Tongue (tissue), 2 donors: ENCODE measurements around the gene DNAJC2. TPM values are rescaled to one million over a fixed set of nuclear protein-coding genes. Genes with fewer than 3 reads are reported as not detected.

Experiments
- DNase-seq: peaks from one replicate; pipeline ENCODE4 v3.0.0-alpha.2; 2015
- total RNA-seq: library from RNA; depleted of rRNA; stranded (reverse); fragments of >200 nt; gene quantifications from one replicate; pipeline ENCODE4 v1.2.3, GENCODE V29; 2014

DNAJC2 gene, protein sequence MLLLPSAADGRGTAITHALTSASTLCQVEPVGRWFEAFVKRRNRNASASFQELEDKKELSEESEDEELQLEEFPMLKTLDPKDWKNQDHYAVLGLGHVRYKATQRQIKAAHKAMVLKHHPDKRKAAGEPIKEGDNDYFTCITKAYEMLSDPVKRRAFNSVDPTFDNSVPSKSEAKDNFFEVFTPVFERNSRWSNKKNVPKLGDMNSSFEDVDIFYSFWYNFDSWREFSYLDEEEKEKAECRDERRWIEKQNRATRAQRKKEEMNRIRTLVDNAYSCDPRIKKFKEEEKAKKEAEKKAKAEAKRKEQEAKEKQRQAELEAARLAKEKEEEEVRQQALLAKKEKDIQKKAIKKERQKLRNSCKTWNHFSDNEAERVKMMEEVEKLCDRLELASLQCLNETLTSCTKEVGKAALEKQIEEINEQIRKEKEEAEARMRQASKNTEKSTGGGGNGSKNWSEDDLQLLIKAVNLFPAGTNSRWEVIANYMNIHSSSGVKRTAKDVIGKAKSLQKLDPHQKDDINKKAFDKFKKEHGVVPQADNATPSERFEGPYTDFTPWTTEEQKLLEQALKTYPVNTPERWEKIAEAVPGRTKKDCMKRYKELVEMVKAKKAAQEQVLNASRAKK
- total RNA-seq = 18.0 TPM

DNA sequence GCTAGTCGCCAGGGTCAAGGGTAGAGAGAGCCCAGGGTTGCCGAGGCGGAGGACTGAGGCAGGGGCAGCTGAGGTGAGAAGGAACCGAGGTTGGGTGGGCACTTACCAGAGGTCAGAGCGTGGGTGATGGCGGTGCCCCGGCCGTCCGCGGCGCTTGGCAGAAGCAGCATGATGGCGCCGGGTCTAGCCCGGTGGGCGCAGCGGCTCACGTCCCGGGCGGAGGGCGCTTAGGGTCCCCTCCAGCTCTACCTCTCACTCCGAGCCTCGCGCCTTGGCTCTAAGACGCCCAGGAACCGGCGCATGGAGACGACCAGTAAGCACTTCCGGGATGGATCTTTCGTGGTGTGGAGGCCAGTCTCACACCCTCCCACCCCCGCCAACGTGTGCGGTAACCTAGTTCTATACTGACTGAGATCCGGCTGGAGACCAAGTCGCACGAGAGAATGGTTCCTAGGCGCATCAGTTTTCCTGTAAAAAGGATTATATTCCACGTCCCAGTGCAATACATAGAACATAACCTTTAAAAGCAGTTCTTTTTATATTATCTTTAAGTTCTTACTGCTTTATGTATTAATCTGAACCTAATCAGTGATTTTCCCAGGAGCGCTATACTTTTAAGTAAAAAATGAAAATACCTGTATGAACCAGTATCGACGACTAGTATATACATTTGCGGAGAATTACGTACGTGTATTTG is at the start of gene DNAJC2:
Gene DNAJC2, minus strand, starts transcription at position 315 of the 697 bp plus-strand sequence. Its CDS starts 145 bp downstream, at position 170.
- peak; percentile 96 for DNase-seq

DNA sequence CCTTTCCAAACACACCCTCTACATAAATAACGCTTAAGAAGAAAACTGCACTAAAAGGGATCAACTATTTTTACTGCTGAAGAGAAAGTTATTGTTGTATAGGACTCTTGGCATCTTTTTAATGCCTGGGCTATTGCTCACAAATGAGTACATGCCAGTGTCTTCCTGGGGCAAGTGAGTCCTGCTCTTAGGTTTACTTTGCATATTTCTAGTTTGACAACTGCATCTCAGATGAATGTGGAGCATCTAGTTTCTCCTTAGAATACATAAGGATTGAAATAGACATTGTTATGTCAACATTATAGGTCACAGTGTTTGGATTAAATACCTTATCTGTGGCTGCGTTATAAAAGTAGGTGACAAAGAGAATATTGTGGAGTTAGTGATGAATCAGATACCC is 47.4 kb upstream of the DNAJC2 start:
- no peak for DNase-seq

DNA sequence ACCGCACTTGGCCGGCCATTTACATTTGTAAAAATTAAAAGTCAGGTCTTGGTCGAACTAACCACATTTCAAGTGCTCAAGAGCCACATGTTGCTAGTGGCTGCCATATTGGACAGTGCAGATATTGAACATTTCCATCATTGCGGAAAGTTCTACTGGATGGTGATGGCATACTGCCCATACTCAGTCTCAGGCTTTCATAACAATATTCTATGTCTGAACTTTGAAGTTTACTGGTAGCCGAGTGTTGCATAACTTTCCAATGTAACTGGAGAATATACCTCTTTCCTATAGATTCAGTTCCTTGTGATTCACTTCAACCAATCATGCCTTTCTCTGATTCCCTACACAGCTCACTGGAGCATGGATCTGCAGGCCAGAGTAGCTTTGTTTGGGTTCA is 46.6 kb upstream of the DNAJC2 start:
- DNase-seq = no peak

- DNase-seq = no peak
Observed at GRCh38 chr7:103389263-103389662, 44.7 kb upstream of the DNAJC2 start.

- DNase-seq = no peak
Observed at GRCh38 chr7:103388469-103389140, 44.0 kb upstream of the DNAJC2 start.

- no peak for DNase-seq
Observed at GRCh38 chr7:103387242-103387641, 42.7 kb upstream of the DNAJC2 start.

DNA sequence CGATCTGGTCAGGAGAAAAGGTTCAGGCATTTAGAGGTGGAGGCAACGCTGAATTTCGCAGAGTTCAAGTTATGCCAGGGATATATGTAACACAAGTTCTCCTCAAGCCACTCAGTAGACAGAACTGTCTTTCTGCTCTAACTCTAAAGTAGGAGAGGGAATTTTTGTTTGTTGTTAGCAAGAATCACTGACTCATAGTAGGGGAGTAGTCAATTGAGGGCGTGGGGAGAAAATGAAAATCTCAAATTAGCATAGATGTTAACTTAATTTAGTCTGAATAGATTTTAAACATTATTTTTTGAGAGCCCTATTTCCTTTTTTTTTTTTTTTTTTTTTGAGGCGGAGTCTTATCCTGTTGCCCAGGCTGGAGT is 37.5 kb upstream of the DNAJC2 start:
- no peak for DNase-seq

DNA sequence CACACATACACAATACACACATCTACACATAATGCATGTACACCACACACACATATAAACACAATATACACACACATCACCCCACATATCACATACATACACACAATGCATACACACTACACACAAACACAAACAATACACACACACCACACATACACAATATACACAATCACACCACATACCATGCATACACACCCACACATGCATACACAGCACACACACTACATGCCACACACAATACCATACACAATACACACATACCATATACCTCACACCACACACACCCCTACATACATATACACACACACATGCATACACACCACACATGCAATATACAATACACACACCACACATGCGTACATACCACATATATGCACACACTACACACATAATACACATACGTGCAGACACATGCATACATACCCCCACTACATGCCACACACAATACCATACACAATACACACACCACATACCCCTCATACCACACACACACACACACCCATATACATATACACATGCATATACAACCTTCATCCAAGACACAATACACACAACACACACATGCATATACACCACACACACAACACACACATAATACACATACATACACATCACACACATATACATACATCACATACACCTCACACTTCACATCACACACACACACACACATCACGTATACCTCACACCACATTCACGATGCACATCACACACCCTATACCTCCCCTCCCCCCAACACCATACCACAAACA is 36.9 kb upstream of the DNAJC2 start:
- no peak for DNase-seq

DNA sequence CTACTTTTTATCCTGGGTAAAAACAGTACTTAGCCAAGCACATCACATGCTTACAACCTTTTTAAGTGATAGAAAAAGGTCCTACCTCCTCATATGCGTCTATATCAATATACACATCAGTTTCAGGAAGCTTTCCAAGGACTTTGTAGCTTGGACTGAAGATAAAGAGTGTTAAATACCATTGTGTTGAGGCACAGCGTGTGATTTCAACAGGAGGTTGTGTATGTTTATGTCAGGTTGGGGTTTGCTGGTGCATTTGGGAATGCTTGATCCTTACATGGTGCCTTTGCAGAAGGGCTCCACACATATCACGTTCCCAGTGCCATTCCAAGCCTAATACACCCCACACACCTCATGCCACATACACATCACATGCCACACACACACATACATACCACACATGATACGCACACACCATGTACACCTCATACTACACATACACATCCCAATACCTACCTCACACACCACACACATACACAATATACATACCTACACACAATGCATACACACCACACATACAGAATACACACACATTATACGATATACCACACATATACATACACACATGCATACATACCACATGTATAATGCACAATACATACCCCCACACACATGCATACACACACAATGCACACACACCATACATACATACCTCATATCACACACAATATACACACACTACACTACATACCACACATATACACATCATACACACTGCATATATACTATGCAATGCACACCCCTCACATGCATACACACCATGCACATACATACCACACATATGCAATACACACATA is 36.0 kb upstream of the DNAJC2 start:
- DNase-seq = no peak

- no peak for DNase-seq
Observed at GRCh38 chr7:103379270-103379975, 34.9 kb upstream of the DNAJC2 start.

DNA sequence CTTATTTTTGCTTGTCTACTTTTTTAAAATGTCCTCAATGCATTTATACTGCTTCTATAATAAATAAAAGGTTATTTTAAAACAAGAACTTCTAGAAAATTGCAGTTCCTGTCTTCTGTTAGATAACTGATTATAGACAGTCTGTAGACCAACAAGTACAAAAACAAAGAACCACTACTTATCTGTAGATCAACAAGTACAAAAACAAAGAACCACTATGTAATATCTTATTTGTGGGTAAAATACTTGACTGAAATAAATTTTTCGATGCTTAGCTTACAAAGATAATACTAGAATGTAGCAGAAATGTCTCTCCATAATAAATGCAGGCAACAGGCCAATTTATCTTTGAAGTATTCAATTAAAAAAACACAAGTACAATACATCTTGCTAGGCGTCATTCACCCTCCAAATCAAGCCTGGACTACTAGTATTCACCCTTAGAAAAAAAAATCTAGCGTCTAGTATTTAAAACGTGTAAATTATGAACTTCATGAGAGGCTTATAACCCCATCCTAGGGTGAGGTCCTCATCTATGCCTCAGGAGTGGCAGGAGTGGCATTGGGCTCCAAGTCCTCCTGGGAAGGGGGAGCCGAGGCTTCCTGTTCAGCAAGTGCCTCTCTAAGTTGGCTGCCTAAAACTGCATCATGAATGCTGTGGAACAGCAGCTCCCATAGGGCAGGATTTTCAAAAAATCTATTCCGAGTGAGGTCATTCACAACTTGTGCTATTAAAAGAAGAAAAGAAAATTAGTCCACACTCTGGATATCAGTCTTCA is 29.5 kb upstream of the DNAJC2 start:
- no peak for DNase-seq

- DNase-seq = no peak
Observed at GRCh38 chr7:103369432-103369831, 24.9 kb upstream of the DNAJC2 start.

DNA sequence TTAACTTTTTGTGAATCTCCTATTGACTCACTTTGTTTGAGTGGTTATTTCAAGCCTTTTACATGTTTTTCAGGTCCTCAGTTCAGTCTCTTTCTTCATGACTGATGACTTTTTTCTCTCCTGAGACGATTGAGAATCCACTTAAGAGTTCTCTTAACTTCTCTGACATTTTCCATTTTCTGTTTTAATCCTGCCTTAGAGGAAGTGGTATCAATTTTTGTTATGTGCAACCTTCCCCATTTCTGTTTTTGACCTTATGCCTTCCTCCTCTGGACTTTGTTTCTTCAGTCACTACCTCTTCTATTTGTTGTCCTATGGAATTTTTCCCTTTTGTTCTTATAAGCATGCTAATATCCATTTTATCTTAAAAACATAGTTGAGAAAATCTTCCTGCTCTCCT is 5.2 kb upstream of the DNAJC2 start:
- no peak for DNase-seq

- no peak for DNase-seq
Observed at GRCh38 chr7:103348959-103349358, 4.4 kb upstream of the DNAJC2 start.

GRCh38 chr7:103348452-103348851 is 3.9 kb upstream of the DNAJC2 start:
- no peak for DNase-seq

DNA sequence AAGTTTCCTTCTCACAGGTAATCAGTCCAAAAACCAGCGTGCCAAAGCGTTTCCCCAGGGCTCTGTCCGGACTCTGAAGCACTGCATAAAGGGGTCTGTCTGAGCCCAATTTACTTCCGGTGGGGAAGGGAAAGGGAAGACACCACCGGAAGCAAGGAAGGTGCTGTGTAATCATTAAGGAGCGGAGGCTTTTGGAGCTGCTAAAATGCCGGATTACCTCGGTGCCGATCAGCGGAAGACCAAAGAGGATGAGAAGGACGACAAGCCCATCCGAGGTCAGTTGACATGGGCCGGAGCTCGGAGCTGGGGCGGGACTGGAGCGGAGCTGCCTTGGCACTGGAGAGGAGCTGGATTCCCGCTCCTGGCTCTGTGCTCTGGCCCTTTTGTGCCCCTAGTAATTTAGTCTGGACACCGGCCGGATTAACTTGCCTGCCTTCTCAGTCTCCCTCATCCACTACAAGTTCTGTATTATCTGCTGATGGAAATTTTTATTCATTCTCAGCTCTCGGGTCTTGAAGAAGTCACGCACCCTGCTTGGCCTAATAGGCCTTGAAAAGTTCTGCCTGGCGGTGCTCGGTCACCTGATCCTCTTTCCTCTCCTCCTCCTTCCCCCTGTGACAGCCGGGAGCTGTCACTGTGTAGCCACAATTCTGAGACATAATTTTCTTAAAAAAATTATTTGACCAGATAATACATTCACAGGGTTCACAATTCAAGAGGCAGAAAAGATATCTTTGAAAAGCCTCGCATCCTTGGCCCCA is 3.1 kb upstream of the DNAJC2 start, which contains the start of gene PSMC2:
Gene PSMC2, plus strand, starts transcription at position 137 of the 761 bp plus-strand sequence. Its CDS starts 69 bp downstream, at position 206.
- peak; percentile 95 for DNase-seq

DNA sequence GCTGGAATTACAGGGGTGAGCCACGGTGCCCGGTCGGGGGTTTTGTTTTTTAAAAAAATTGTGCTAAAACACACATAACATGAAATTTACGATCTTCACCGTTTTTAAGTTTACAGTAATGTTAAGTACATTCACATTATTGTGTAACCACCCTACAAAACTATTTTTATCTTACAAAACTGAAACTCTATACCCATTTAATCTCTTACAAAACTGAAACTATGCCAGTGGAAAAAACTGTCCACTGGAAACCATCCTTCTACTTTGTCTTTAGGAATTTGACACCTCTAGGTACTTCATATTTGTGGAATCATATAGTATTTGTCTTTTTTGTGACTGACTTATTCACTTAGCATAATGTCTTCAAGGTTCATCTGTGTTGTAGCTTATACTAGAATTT is 1.8 kb upstream of the DNAJC2 start:
- DNase-seq = no peak

DNA sequence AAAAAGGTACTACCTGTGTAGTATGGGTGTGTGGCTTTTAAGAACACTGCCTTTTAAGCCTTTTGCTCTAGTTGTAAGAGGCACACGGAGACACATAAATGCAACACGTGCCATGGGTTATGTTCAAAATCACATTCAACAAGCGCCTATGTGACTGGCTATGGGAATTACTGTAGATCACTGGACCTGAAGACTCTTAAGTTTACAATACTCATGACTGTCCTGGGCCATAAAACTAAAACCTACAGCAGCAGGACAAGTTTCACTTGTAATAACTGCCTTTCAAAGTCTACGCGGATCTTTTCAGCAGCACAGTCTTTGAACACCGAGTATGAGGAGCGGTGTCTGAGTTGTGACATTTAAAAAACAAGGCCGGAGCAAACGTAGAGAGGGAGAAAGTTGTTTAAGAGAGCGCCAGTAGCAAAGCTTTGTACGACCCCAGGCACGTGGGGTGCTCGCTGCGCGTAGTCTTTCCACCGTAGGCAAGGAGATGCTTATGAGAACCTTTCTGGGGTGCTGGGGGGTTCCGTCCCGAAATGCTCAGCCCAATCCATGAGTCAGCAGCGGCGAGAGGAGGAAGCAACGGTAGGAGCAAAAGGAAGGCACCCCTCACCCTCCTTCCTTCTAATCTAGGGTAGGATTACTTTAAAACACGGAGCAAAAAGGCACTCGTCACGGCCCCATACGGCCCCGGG is 662 bp downstream of the DNAJC2 start:
- peak; percentile 48 for DNase-seq
